GM12878 (cell line): ENCODE data around the gene NKX1-1. TPM values are rescaled to one million over a fixed set of nuclear protein-coding genes. Genes with fewer than 3 reads are reported as not detected.

ENCODE experiments used
- ATAC-seq: fragments of 200-7000 bp; cut with Tn5 transposase; 3 replicates; pipeline ENCODE4 v1.9.1; 2020; ENCODE audit warnings: mild to moderate bottlenecking, moderate library complexity
- BruUV-seq: library from RNA; stranded (reverse); fragments of 400-500 nt; replicated peaks from 2 replicates; lab custom pipeline; 2021; lab: Mats Ljungman, UMichigan
- CTCF ChIA-PET: fragments of 300-600 bp; sonication (Branson Sonifier 250); formaldehyde crosslinking; extraction: SDS; loops from one replicate; lab custom pipeline; 2021; ENCODE audit warnings: inconsistent platforms; lab: Yijun Ruan, JAX
- POLR2A ChIA-PET: fragments of 350-600 bp; formaldehyde crosslinking; extraction: SDS; loops from one replicate; lab custom pipeline; 2021; ENCODE audit warnings: inconsistent platforms; lab: Charles Lee
- RAD21 ChIA-PET: fragments of 300-600 bp; sonication (Branson Sonifier 250); formaldehyde crosslinking; loops from one replicate; lab custom pipeline; 2023; ENCODE audit warnings: antibody characterized with exemption; ENCODE audit not compliant: unreplicated experiment; lab: Charles Lee
- SMC1A ChIA-PET: fragments of 300-600 bp; sonication (Branson Sonifier 250); formaldehyde crosslinking; loops from one replicate; lab custom pipeline; 2023; ENCODE audit not compliant: unreplicated experiment, uncharacterized antibody; lab: Charles Lee
- DNase-seq: peaks from one replicate; pipeline ENCODE4 v3.0.0-alpha.2; 2011; ENCODE audit warnings: low read depth, low spot score
- FAIRE-seq: peaks from 3 replicates; lab custom pipeline; 2011; peaks lifted over from hg19 to GRCh38; lab: Jason Lieb, UNC
- H2AFZ ChIP-seq: 2 replicates; pipeline ENCODE4 v1.6.0; 2011; ENCODE audit warnings: low read depth, low read length, control low read depth; ENCODE audit not compliant: control insufficient read depth
- H3K27ac ChIP-seq: 2 replicates; pipeline ENCODE4 v1.5.1; 2011; ENCODE audit warnings: control low read depth; ENCODE audit not compliant: control insufficient read depth, insufficient read depth
- H3K27me3 ChIP-seq, 2 experiments: replicated peaks in 1 of 2; 2 replicates each; pipeline versions ENCODE4 v1.6.0 to v1.6.1; 2011; ENCODE audit warnings: low read length in 1 of 2; ENCODE audit not compliant: control insufficient read depth in 2 of 2, insufficient read depth in 2 of 2
- H3K36me3 ChIP-seq, 2 experiments: 2 replicates each; pipeline ENCODE4 v1.5.1; 2011; ENCODE audit warnings: low read length in 1 of 2; ENCODE audit not compliant: control insufficient read depth in 2 of 2, insufficient read depth in 2 of 2
- H3K4me1 ChIP-seq: 2 replicates; pipeline ENCODE4 v1.6.1; 2011; ENCODE audit warnings: mild to moderate bottlenecking, low read length, moderate library complexity, mixed read lengths; ENCODE audit not compliant: control insufficient read depth, insufficient read depth
- H3K4me2 ChIP-seq: 2 replicates; pipeline ENCODE4 v1.6.0; 2011; ENCODE audit warnings: control low read depth; ENCODE audit not compliant: control insufficient read depth, insufficient read depth
- H3K4me3 ChIP-seq: fragments of 200-600 bp; sonication (generic); 2 replicates; pipeline ENCODE4 v1.5.1; 2016
- H3K79me2 ChIP-seq: 2 replicates; pipeline ENCODE4 v1.6.0; 2011; ENCODE audit warnings: low read length; ENCODE audit not compliant: control insufficient read depth, insufficient read depth
- H3K9ac ChIP-seq: 2 replicates; pipeline ENCODE4 v1.8.0; 2011; ENCODE audit warnings: low read length, control low read depth, mixed read lengths; ENCODE audit not compliant: control insufficient read depth, insufficient read depth
- H3K9me3 ChIP-seq: replicated peaks from 3 replicates; pipeline ENCODE4 v1.5.1; 2011; ENCODE audit warnings: mild to moderate bottlenecking, low read length; ENCODE audit not compliant: control insufficient read depth, insufficient read depth
- H4K20me1 ChIP-seq: 2 replicates; pipeline ENCODE4 v1.6.0; 2011; ENCODE audit not compliant: control insufficient read depth, insufficient read depth
- BACH1 ChIP-seq: fragments of 450-650 bp; IDR thresholded peaks from 2 replicates; pipeline ENCODE4 v1.6.1; 2017; ENCODE audit warnings: mild to moderate bottlenecking, borderline replicate concordance
- BMI1 ChIP-seq: fragments of 450-650 bp; IDR thresholded peaks from 2 replicates; pipeline ENCODE4 v1.6.1; 2016; ENCODE audit warnings: mild to moderate bottlenecking, moderate library complexity, borderline replicate concordance
- EED ChIP-seq: sonication (generic); IDR thresholded peaks from 2 replicates; pipeline ENCODE4 v1.6.1; 2016; ENCODE audit warnings: antibody characterized with exemption, low read depth
- ELK1 ChIP-seq: IDR thresholded peaks from 2 replicates; pipeline ENCODE4 v1.6.1; 2012; ENCODE audit warnings: low read depth, low read length, improper control_type of control experiment
- MLLT1 ChIP-seq: fragments of 450-650 bp; IDR thresholded peaks from 2 replicates; pipeline ENCODE4 v1.6.1; 2016; ENCODE audit warnings: mild to moderate bottlenecking
- MYB ChIP-seq: fragments of 150-350 bp; IDR thresholded peaks from 2 replicates; pipeline ENCODE4 v1.6.1; 2014; ENCODE audit warnings: mild to moderate bottlenecking, low read depth, low read length, borderline replicate concordance
- NBN ChIP-seq: fragments of 450-650 bp; IDR thresholded peaks from 2 replicates; pipeline ENCODE4 v1.6.1; 2016
- PML ChIP-seq: IDR thresholded peaks from 2 replicates; pipeline ENCODE4 v1.6.1; 2012; ENCODE audit warnings: low read length, inconsistent platforms
- RELA ChIP-seq: fragments of 450-650 bp; IDR thresholded peaks from 2 replicates; pipeline ENCODE4 v1.8.0; 2014; ENCODE audit warnings: borderline replicate concordance; ENCODE audit not compliant: partially characterized antibody
- SPI1 ChIP-seq: IDR thresholded peaks from 2 replicates; pipeline ENCODE4 v1.6.1; 2011; ENCODE audit warnings: low read depth, mild to moderate bottlenecking, low read length, moderate library complexity, borderline replicate concordance; ENCODE audit not compliant: insufficient read depth
- SREBF1 ChIP-seq: IDR thresholded peaks from 2 replicates; pipeline ENCODE4 v1.6.1; 2012; ENCODE audit warnings: mild to moderate bottlenecking, low read length
- SUPT20H ChIP-seq: IDR thresholded peaks from 2 replicates; pipeline ENCODE4 v1.6.1; 2011; ENCODE audit warnings: low read depth, mild to moderate bottlenecking, low read length, moderate library complexity, borderline replicate concordance; ENCODE audit not compliant: control insufficient read depth
- ZNF207 ChIP-seq: fragments of 450-650 bp; IDR thresholded peaks from 2 replicates; pipeline ENCODE4 v1.6.1; 2014; ENCODE audit warnings: antibody characterized with exemption, mild to moderate bottlenecking, borderline replicate concordance
- WGBS: methylation state at CpG from one replicate; pipeline ENCODE4 v1.1.6; 2016; ENCODE audit warnings: low lambda C conversion rate; ENCODE audit not compliant: insufficient replicate concordance, insufficient coverage; ENCODE audit errors: missing lambda C conversion rate; 5-methylcytosine and 5-hydroxymethylcytosine counted together
- in situ Hi-C: fragments of 300-500 bp; cut with MboI; formaldehyde crosslinking; loops from 9 replicates; pipeline ENCODE4 v1.14.3; 2018; ENCODE audit warnings: mixed read lengths
- intact Hi-C: fragments of 100-400 bp; cut with micrococcal nuclease; formaldehyde crosslinking; loops from one replicate; pipeline ENCODE4 v1.14.2; 2022; ENCODE audit not compliant: unreplicated experiment
- polyA plus RNA-seq, 11 experiments: library from polyadenylated mRNA; depleted of rRNA in 4 of 11; unstranded in 6 of 11; stranded (reverse) in 5 of 11; fragments of >200 nt; fragmentation: Nextera tagmentation in 4 of 11; fragmentation: Illumina TruSeq in 1 of 11; extraction: Ambion mirVana in 4 of 11; extraction: Trizol in 1 of 11; gene quantifications; 1 replicate in 1 of 11; 2 replicates in 10 of 11; pipeline versions ENCODE4 v1.2.1 to v1.2.3, GENCODE V29; 2011 to 2016; ENCODE audit warnings: inconsistent platforms in 2 of 11, missing spikeins in 2 of 11, low read depth in 1 of 11
- total RNA-seq, 4 experiments: library from RNA; depleted of rRNA in 3 of 4; stranded (reverse); fragments of >200 nt in 3 of 4; fragmentation: Illumina TruSeq in 1 of 4; extraction: Trizol in 1 of 4; gene quantifications; 2 replicates each; pipeline versions ENCODE4 v1.2.1 to v1.2.3, GENCODE V29; 2013 to 2021

Gene NKX1-1
- total and polyA plus RNA-seq, 10 of the 15 experiments (the other 5 are each of a cell fraction or from before 2014, with no cell fraction given), result not detected

GRCh38 chr4:1448589-1449420 lies 42.6 kb upstream of the NKX1-1 start:
- no peak for DNase-seq
- Histone ChIP-seq H4K20me1 (no peaks in the 10 kb centered on the region), H3K4me3 (no peak overlapping the region), H3K79me2 (no peaks in the 10 kb centered on the region), H3K9me3 (no peaks in the 10 kb centered on the region; the same call in 2 of the 3 replicates), H3K4me2 (no peak overlapping the region), H3K4me1 (no peaks in the 10 kb centered on the region), H2AFZ (no peak overlapping the region), H3K9ac (no peak overlapping the region), H3K27ac (no peak overlapping the region), H3K27me3 (no peaks in the 10 kb centered on the region), H3K36me3 (no peaks in the 10 kb centered on the region)
- ChIA-PET POLR2A (no interaction called here), CTCF (no interaction called here), SMC1A (no interaction called here), RAD21 (no interaction called here)
- no peak for ATAC-seq
- WGBS, result 35% methylated on average over 28 of the region's 28 CpGs
- intact Hi-C loops, result no loop called here
- no peak for TF ChIP-seq NBN
- in situ Hi-C loops, result no loop called here
- no TSS peak for BruUV-seq
- FAIRE-seq, result no peak

- FAIRE-seq (no peak), ATAC-seq (no peak), DNase-seq (no peak)
- Histone ChIP-seq H4K20me1 (no peaks in the 10 kb centered on the region), H3K4me1 (no peaks in the 10 kb centered on the region), H3K27me3 (no peaks in the 10 kb centered on the region), H2AFZ (no peak overlapping the region), H3K4me2 (no peak overlapping the region), H3K79me2 (no peaks in the 10 kb centered on the region), H3K4me3 (no peak overlapping the region), H3K9ac (no peak overlapping the region), H3K27ac (no peak overlapping the region), H3K9me3 (no peaks in the 10 kb centered on the region; the same call in 2 of the 3 replicates), H3K36me3 (no peaks in the 10 kb centered on the region)
- BruUV-seq, result no TSS peak
- CTCF ChIA-PET, result no interaction called here
- intact Hi-C loops (no loop called here), in situ Hi-C loops (no loop called here)
- RAD21 ChIA-PET, result no interaction called here
- SMC1A ChIA-PET, result no interaction called here
- POLR2A ChIA-PET, result no interaction called here
- WGBS, result 30% methylated on average over 17 of the region's 18 CpGs
- TF ChIP-seq PML (no peak), SREBF1 (no peak), RELA (no peak), MLLT1 (no peak), SPI1 (no peak), EED (no peak), ZNF207 (no peak), BMI1 (no peak), BACH1 (no peak), MYB (no peak), ELK1 (no peak), SUPT20H (no peak)
Observed at GRCh38 chr4:1447676-1448588, 41.7 kb upstream of the NKX1-1 start.
